ENCODE data around the gene TGFBR3. TPM values are rescaled to one million over a fixed set of nuclear protein-coding genes. Genes with fewer than 3 reads are reported as not detected.
A peak's percentile ranks its signal among the peaks of the same experiment; 100 is the strongest.

The TGFBR3 gene
- total and polyA plus RNA-seq, 2 experiments from 2014 or later: 16.2 to 26.5 TPM

- Histone ChIP-seq H3K27ac (no peak overlapping the region), H3F3A (ENCODE audit: insufficient read depth) (no peaks in the 10 kb centered on the region), H3K79me2 (ENCODE audit: insufficient read depth) (no peaks in the 10 kb centered on the region), H3K36me3 (ENCODE audit: low read depth) (peaks cover 41% of the 10 kb centered on the region), H3K4me2 (ENCODE audit: unreplicated experiment) (no peak overlapping the region), H3K4me1 (ENCODE audit: insufficient read depth) (peaks cover 15% of the 10 kb centered on the region), H3K9me2 (ENCODE audit: insufficient read depth) (no peaks in the 10 kb centered on the region), H3K27me3 (replicated peaks; ENCODE audit: insufficient read depth) (no peaks in the 10 kb centered on the region), H3K4me3 (no peak overlapping the region), H2AFZ (no peak overlapping the region), H3K9ac (no peak overlapping the region), H4K20me1 (ENCODE audit: insufficient read depth) (no peaks in the 10 kb centered on the region), H3K9me3 (ENCODE audit: low read depth) (no peaks in the 10 kb centered on the region)
- 97 to 100% methylated on average over 2 of the region's 2 CpGs for WGBS, 2 experiments (ENCODE audit: low coverage in 1 of 2, low lambda C conversion rate in 2 of 2, missing lambda C conversion rate in 2 of 2)
- DNase-seq: no peak
- in situ Hi-C loops (cut with MboI): no loop called here
- TF ChIP-seq EZH2 (IDR thresholded peaks at IDR 0.05; ENCODE audit: insufficient read depth, poor library complexity, severe bottlenecking) (no peak), EZH2phosphoT487 (IDR thresholded peaks at IDR 0.05; ENCODE audit: insufficient read depth, low read depth) (no peak)
Observed at GRCh38 chr1:91715416-91716000, 170.4 kb downstream of the TGFBR3 start.

GRCh38 chr1:91714867-91715381 lies 171.0 kb downstream of the TGFBR3 start:
- Histone ChIP-seq H3K36me3 (ENCODE audit: low read depth) (peaks cover 40% of the 10 kb centered on the region), H3K27ac (no peak overlapping the region), H3K4me1 (ENCODE audit: insufficient read depth) (peaks cover 15% of the 10 kb centered on the region), H3K79me2 (ENCODE audit: insufficient read depth) (no peaks in the 10 kb centered on the region), H3K4me2 (ENCODE audit: unreplicated experiment) (no peak overlapping the region), H3K9ac (no peak overlapping the region), H4K20me1 (ENCODE audit: insufficient read depth) (no peaks in the 10 kb centered on the region), H3K9me3 (ENCODE audit: low read depth) (no peaks in the 10 kb centered on the region), H2AFZ (no peak overlapping the region), H3K9me2 (ENCODE audit: insufficient read depth) (no peaks in the 10 kb centered on the region), H3K4me3 (no peak overlapping the region), H3F3A (ENCODE audit: insufficient read depth) (no peaks in the 10 kb centered on the region), H3K27me3 (replicated peaks; ENCODE audit: insufficient read depth) (no peaks in the 10 kb centered on the region)
- no peak for DNase-seq
- TF ChIP-seq EZH2phosphoT487 (IDR thresholded peaks at IDR 0.05; ENCODE audit: insufficient read depth, low read depth) (no peak), EZH2 (IDR thresholded peaks at IDR 0.05; ENCODE audit: insufficient read depth, poor library complexity, severe bottlenecking) (no peak)
- in situ Hi-C loops (cut with MboI): no loop called here
- WGBS, 2 experiments (ENCODE audit: low coverage in 1 of 2, low lambda C conversion rate in 2 of 2, missing lambda C conversion rate in 2 of 2): 69 to 70% methylated on average over 8 of the region's 8 CpGs

- Histone ChIP-seq H3K9me2 (ENCODE audit: insufficient read depth) (no peaks in the 10 kb centered on the region), H3K36me3 (ENCODE audit: low read depth) (peaks cover 30% of the 10 kb centered on the region), H4K20me1 (ENCODE audit: insufficient read depth) (no peaks in the 10 kb centered on the region), H3K27me3 (replicated peaks; ENCODE audit: insufficient read depth) (no peaks in the 10 kb centered on the region), H3K27ac (peak overlapping the region; percentile 58), H3K4me2 (ENCODE audit: unreplicated experiment) (peak overlapping the region; percentile 32), H2AFZ (peak overlapping the region; percentile 76), H3K9ac (peak overlapping the region; percentile 58), H3K9me3 (ENCODE audit: low read depth) (no peaks in the 10 kb centered on the region), H3K4me3 (no peak overlapping the region), H3F3A (ENCODE audit: insufficient read depth) (no peaks in the 10 kb centered on the region), H3K4me1 (ENCODE audit: insufficient read depth) (peaks cover 15% of the 10 kb centered on the region), H3K79me2 (ENCODE audit: insufficient read depth) (no peaks in the 10 kb centered on the region)
- WGBS, 2 experiments (ENCODE audit: low coverage in 1 of 2, low lambda C conversion rate in 2 of 2, missing lambda C conversion rate in 2 of 2): 18 to 24% methylated on average over 15 of the region's 15 CpGs
- DNase-seq: peak; percentile 80
- no peak for TF ChIP-seq EZH2phosphoT487 (IDR thresholded peaks at IDR 0.05; ENCODE audit: insufficient read depth, low read depth)
- no peak for TF ChIP-seq EZH2 (IDR thresholded peaks at IDR 0.05; ENCODE audit: insufficient read depth, poor library complexity, severe bottlenecking)
- in situ Hi-C loops (cut with MboI): no loop called here
Observed at GRCh38 chr1:91712981-91713841, 172.7 kb downstream of the TGFBR3 start.

- TF ChIP-seq EZH2 (IDR thresholded peaks at IDR 0.05; ENCODE audit: insufficient read depth, poor library complexity, severe bottlenecking) (no peak), EZH2phosphoT487 (IDR thresholded peaks at IDR 0.05; ENCODE audit: insufficient read depth, low read depth) (no peak)
- Histone ChIP-seq H3K36me3 (ENCODE audit: low read depth) (peaks cover 26% of the 10 kb centered on the region; the same call in 1 of the 2 replicates), H4K20me1 (ENCODE audit: insufficient read depth) (no peaks in the 10 kb centered on the region), H3K27me3 (replicated peaks; ENCODE audit: insufficient read depth) (no peaks in the 10 kb centered on the region), H3K4me3 (no peak overlapping the region), H3K4me2 (ENCODE audit: unreplicated experiment) (peak overlapping the region; percentile 32), H2AFZ (0 out of 2 replicates have a peak overlapping the region, but pooled peaks have one; percentile 76), H3K9me3 (ENCODE audit: low read depth) (no peaks in the 10 kb centered on the region), H3K9me2 (ENCODE audit: insufficient read depth) (no peaks in the 10 kb centered on the region), H3K27ac (peak overlapping the region; percentile 58; the same call in 1 of the 2 replicates), H3K4me1 (ENCODE audit: insufficient read depth) (peaks cover 15% of the 10 kb centered on the region), H3K9ac (peak overlapping the region; percentile 58), H3K79me2 (ENCODE audit: insufficient read depth) (no peaks in the 10 kb centered on the region), H3F3A (ENCODE audit: insufficient read depth) (no peaks in the 10 kb centered on the region)
- peak; percentile 9 for DNase-seq
- 80 to 82% methylated on average over 3 of the region's 3 CpGs for WGBS, 2 experiments (ENCODE audit: low coverage in 1 of 2, low lambda C conversion rate in 2 of 2, missing lambda C conversion rate in 2 of 2)
- in situ Hi-C loops (cut with MboI): no loop called here
Observed at GRCh38 chr1:91712393-91712792, 173.6 kb downstream of the TGFBR3 start.

All from GM23248 (cell line).